ENCODE results near the gene SORCS2.

The SORCS2 gene

DNA sequence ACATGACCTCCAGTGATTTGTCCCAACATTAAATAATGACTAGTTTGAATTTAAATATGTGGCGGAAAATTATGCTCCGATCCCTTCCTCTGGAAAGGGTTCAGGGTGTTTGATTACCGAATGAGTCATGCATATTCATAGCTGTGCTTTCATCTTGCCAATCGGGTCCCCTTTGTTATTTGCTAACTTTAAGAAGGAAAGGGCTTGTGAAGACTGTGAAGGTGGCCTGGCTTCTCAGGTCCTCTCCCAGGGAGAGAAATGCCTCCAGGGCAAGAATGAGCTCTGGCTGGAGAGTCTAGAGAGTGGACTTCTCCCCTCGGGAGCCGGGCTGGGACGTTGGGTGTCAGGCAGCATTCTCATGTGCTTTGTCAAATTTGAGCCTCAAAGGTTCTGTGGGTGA lies 397.9 kb downstream of the SORCS2 start:
- no peak for TF ChIP-seq EZH2 (IDR thresholded peaks at IDR 0.05; ENCODE audit: borderline replicate concordance, low read length)
- TF ChIP-seq, protein P1, sequence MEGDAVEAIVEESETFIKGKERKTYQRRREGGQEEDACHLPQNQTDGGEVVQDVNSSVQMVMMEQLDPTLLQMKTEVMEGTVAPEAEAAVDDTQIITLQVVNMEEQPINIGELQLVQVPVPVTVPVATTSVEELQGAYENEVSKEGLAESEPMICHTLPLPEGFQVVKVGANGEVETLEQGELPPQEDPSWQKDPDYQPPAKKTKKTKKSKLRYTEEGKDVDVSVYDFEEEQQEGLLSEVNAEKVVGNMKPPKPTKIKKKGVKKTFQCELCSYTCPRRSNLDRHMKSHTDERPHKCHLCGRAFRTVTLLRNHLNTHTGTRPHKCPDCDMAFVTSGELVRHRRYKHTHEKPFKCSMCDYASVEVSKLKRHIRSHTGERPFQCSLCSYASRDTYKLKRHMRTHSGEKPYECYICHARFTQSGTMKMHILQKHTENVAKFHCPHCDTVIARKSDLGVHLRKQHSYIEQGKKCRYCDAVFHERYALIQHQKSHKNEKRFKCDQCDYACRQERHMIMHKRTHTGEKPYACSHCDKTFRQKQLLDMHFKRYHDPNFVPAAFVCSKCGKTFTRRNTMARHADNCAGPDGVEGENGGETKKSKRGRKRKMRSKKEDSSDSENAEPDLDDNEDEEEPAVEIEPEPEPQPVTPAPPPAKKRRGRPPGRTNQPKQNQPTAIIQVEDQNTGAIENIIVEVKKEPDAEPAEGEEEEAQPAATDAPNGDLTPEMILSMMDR (IDR thresholded peaks at IDR 0.05; ENCODE audit: low read length) = no peak
- H3K9ac ChIP-seq (ENCODE audit: low read length) = no peak overlapping the region

DNA sequence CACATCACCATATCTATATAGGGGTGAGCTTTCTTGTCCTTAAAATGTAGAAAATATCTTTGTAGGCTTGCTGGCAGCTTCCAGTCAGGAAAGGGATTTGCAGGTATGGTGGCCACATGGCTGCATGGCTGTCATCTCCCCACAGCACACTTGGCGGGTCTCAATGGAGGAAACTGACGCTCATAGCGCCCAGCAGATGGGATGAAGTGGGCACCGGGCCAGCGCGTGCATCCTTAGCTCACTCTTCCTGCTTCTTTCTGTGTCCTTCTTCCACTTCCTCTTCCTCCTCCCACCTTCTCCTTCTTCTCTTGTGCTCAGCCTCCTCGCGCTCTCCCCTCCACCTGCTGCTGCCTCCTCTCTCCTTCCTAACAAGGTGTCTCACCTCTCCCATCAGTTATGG lies 398.6 kb downstream of the SORCS2 start:
- no peaks in the 10 kb centered on the region for H3K4me1 ChIP-seq (ENCODE audit: insufficient read depth, low read length, severe bottlenecking)
- H3K27ac ChIP-seq (ENCODE audit: low read depth, low read length, poor library complexity, severe bottlenecking) = no peak overlapping the region
- no peaks in the 10 kb centered on the region for H3K9me3 ChIP-seq (ENCODE audit: low read length)
- no peak overlapping the region for H3K9ac ChIP-seq (ENCODE audit: low read length)
- no peaks in the 10 kb centered on the region for H3K27me3 ChIP-seq (ENCODE audit: insufficient read depth, low read length)
- H3F3A ChIP-seq (ENCODE audit: insufficient read depth, low read length) = no peaks in the 10 kb centered on the region
- no peaks in the 10 kb centered on the region for H4K20me1 ChIP-seq (ENCODE audit: insufficient read depth, low read length)
- H3K36me3 ChIP-seq (ENCODE audit: insufficient read depth, low read length) = no peaks in the 10 kb centered on the region
- H3K79me2 ChIP-seq (ENCODE audit: insufficient read depth, low read length) = no peaks in the 10 kb centered on the region
- H3K4me3 ChIP-seq (ENCODE audit: low read depth, low read length, poor library complexity, severe bottlenecking) = no peak overlapping the region
- H3K4me2 ChIP-seq (ENCODE audit: low read length) = no peak overlapping the region
- TF ChIP-seq, protein P1 (IDR thresholded peaks at IDR 0.05; ENCODE audit: low read length) = no peak
- TF ChIP-seq EZH2 (IDR thresholded peaks at IDR 0.05; ENCODE audit: borderline replicate concordance, low read length) = no peak
- H3K9me2 ChIP-seq (ENCODE audit: low read depth, low read length) = no peaks in the 10 kb centered on the region
- no peak overlapping the region for H2AFZ ChIP-seq (ENCODE audit: low read length)

More for the DNA sequence above, 397.9 kb downstream of the SORCS2 start:
- Histone ChIP-seq H3K9me3 (ENCODE audit: low read length) (no peaks in the 10 kb centered on the region), H3K27ac (ENCODE audit: low read depth, low read length, poor library complexity, severe bottlenecking) (no peak overlapping the region), H3F3A (ENCODE audit: insufficient read depth, low read length) (no peaks in the 10 kb centered on the region), H3K4me2 (ENCODE audit: low read length) (no peak overlapping the region), H3K4me1 (ENCODE audit: insufficient read depth, low read length, severe bottlenecking) (no peaks in the 10 kb centered on the region), H3K36me3 (ENCODE audit: insufficient read depth, low read length) (no peaks in the 10 kb centered on the region), H3K9me2 (ENCODE audit: low read depth, low read length) (no peaks in the 10 kb centered on the region), H4K20me1 (ENCODE audit: insufficient read depth, low read length) (no peaks in the 10 kb centered on the region), H3K27me3 (ENCODE audit: insufficient read depth, low read length) (no peaks in the 10 kb centered on the region), H3K4me3 (ENCODE audit: low read depth, low read length, poor library complexity, severe bottlenecking) (no peak overlapping the region), H3K79me2 (ENCODE audit: insufficient read depth, low read length) (no peaks in the 10 kb centered on the region), H2AFZ (ENCODE audit: low read length) (no peak overlapping the region)

DNA sequence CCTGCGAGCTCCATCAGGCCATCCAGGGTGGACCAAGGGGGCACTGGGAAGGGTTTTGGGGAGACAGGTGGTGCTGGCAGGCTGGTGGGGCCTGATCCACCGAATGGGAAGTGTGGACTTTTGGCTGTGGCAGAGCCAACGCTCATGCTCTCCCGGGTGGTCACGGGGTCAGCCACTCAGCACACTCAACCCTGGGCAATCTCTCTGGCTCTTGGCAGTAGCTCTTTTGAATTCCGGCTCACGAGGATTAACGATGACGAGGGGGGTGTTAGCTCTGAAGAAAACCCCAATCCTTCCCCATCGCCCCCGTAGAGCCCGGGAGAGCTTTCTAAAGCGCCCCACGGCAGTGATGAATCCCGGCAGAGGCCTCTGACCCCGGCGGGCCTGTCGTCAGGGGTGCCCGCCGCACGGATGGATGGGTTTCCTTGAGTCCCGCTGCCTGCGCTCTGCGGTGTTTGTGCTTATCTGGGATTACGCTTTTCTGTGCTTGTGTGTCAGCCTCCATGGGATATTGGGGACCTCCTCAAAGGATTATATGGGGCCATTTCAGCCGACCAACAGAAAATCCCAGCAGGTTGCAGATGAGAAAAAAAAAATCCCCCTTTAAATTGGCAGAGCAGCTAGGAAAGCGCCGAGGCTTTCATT lies 399.2 kb downstream of the SORCS2 start:
- Histone ChIP-seq H4K20me1 (ENCODE audit: insufficient read depth, low read length) (no peaks in the 10 kb centered on the region), H3K79me2 (ENCODE audit: insufficient read depth, low read length) (no peaks in the 10 kb centered on the region), H3K9ac (ENCODE audit: low read length) (no peak overlapping the region), H2AFZ (ENCODE audit: low read length) (no peak overlapping the region), H3K4me3 (ENCODE audit: low read depth, low read length, poor library complexity, severe bottlenecking) (no peak overlapping the region), H3K9me2 (ENCODE audit: low read depth, low read length) (no peaks in the 10 kb centered on the region), H3K27ac (ENCODE audit: low read depth, low read length, poor library complexity, severe bottlenecking) (no peak overlapping the region), H3K4me1 (ENCODE audit: insufficient read depth, low read length, severe bottlenecking) (no peaks in the 10 kb centered on the region), H3K9me3 (ENCODE audit: low read length) (no peaks in the 10 kb centered on the region), H3K27me3 (ENCODE audit: insufficient read depth, low read length) (no peaks in the 10 kb centered on the region), H3K4me2 (ENCODE audit: low read length) (no peak overlapping the region), H3K36me3 (ENCODE audit: insufficient read depth, low read length) (no peaks in the 10 kb centered on the region), H3F3A (ENCODE audit: insufficient read depth, low read length) (no peaks in the 10 kb centered on the region)
- no peak for TF ChIP-seq EZH2 (IDR thresholded peaks at IDR 0.05; ENCODE audit: borderline replicate concordance, low read length)
- TF ChIP-seq, protein P1 (IDR thresholded peaks at IDR 0.05; ENCODE audit: low read length) = no peak

Data from OCI-LY1 (cell line).